Anterior cingulate cortex (tissue), 58 donors: Measurements from ENCODE around the gene CFAP69.

ENCODE experiments used
- DNase-seq, 58 donors: peaks; one replicate each; lab custom pipeline; 2025; lab: John Stamatoyannopoulos, UW

Gene CFAP69

GRCh38 chr7:90269163-90269562, 24.2 kb downstream of the CFAP69 start:
- no peak for DNase-seq

DNA sequence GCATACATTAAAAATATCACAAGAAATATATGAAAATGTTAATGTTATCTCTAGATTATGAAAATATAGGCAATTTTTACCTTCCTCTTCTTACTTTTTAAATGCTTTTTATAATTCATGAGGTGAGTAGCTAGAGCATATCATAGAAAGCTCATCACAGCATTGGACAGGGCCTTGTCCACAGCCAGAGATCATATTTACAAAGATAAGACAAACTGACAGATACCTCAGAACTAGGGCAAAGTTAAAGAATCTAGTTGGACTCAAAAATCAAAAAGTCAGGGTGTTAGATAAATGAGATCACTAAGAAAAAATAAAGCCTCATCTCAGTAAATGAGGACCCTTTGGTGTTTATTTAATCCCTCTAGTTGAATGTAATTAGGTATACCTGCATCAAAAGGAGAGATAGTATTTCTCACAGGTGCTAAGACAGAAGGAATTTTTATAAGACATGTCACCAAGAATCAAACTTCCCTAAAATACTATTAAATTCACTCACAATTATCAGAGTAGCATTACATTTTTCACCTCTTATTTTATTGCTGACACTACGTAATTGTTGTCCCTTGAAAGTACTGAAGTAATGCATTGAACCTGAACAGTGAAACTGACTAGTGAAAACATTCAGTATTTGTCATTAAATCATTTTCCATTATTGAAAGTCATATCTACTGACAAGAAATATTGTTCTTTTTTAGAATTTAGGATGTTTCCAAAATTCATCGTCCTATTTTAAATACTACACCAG, 25.6 kb downstream of the CFAP69 start:
- no peak for DNase-seq

- DNase-seq = no peak
Measured at GRCh38 chr7:90271753-90272152, 26.8 kb downstream of the CFAP69 start.

DNA sequence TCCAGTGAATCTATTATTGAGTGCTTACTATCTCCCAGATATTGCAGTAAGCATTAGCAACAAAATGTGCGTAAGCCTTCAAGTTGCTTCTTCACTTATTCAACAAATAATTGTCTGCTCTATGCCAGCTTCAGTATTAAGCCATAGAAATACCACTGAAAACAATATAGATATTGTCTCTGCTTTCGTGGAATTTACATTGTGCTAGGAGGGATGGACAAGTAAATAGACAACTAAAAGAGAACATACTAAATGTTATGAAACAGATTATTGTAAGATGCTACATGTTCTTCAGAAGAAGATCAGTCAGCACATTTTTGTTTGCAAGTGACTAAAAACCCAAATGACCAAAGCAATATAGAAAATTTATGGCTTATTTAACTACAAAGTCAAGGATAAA, 27.3 kb downstream of the CFAP69 start:
- DNase-seq = no peak

DNA sequence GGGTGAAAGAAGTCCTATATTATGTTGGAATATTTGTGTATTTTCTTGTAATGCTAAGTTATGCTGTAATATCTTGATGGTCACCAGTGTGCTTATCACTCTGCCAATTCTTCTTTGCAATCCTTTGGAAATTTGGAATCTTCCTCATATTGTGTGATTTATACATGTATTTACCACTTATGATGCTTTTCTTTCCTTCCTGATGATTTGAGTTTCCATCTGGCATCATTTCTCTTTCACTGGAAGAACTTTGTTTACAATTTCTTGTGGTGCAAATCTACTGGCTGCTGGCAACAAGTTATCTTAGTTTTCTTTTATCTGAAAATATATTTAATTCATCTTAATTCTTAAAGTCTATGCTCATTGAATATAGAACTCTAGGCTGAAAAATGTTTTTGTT, 29.2 kb downstream of the CFAP69 start:
- no peak for DNase-seq

- no peak for DNase-seq
Measured at GRCh38 chr7:90276033-90276728, 31.2 kb downstream of the CFAP69 start.

- DNase-seq = no peak
Measured at GRCh38 chr7:90288154-90288553, 43.2 kb downstream of the CFAP69 start.

GRCh38 chr7:90290244-90291113, 45.5 kb downstream of the CFAP69 start:
- no peak for DNase-seq

- DNase-seq = peak in 2 of 58 donors; percentile 3 to 4
Measured at GRCh38 chr7:90298145-90299038, 53.4 kb downstream of the CFAP69 start.

DNA sequence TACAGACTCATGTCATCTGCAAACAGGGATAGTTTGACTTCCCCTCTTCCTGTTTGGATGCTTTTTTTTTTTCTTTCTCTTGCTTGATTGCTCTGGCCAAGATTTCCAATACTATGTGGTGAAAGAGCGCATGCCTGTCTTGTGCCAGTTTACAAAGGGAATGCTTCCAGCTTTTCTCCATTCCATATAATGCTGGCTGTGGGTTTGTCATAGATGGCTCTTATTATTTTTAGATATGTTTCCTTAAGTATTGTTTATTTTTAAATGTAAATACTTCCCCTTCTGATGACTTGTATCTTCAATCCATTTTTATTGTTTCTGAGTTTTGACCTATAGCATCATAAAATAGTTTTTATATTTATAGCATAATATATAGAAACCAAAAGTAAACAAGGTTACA, 58.3 kb downstream of the CFAP69 start:
- DNase-seq = no peak

GRCh38 chr7:90309872-90310271, 64.9 kb downstream of the CFAP69 start:
- no peak for DNase-seq

GRCh38 chr7:90311175-90311574, 66.2 kb downstream of the CFAP69 start:
- DNase-seq = no peak

- no peak for DNase-seq
Measured at GRCh38 chr7:90312745-90313144, 67.8 kb downstream of the CFAP69 start.

GRCh38 chr7:90313907-90314306, 68.9 kb downstream of the CFAP69 start:
- no peak for DNase-seq

GRCh38 chr7:90320014-90320413, 75.0 kb downstream of the CFAP69 start:
- DNase-seq = no peak

GRCh38 chr7:90320418-90320800, 75.4 kb downstream of the CFAP69 start:
- no peak for DNase-seq

DNA sequence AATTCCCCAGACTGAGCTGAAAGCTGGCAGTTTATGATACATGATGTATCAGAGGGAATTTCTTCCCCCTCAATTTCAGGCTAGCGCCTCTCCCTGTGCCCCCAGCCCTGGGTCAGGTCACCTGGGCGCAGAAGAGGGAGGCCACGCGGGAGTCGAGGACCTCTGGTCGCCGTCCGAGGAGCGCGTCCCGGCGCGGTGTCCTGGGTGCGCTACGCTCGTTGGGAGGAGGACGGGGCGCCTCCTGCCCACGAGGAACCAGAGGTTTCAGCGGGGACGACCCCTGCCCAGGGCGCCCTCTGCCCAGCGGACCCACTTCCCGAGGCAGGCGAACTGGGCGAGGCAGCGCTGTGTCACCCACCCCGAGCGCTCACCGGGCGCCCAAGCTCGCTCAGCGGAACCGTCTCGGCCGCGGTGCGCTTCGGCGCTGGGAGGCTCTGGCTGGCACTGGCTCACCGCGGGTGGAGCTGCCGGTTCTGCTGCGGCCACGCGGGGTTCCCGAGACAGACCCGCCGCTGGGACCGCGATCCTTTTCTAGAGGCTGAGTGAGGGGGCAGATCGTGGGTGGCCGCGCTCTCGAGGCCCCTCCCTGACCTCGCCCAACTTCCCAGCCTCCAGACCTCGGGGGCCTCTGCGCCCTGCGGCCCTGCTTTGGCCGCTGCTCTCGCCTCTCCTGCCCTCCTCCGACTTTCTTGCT, 76.0 kb downstream of the CFAP69 start, which contains the start of gene FAM237B:
Gene FAM237B, minus strand, starts transcription at position 504 of the 694 bp plus-strand sequence. CDS start 1,556 bp downstream, outside the sequence.
- DNase-seq = peak in 5 of 58 donors; percentile 2 to 22 (median 9)

DNA sequence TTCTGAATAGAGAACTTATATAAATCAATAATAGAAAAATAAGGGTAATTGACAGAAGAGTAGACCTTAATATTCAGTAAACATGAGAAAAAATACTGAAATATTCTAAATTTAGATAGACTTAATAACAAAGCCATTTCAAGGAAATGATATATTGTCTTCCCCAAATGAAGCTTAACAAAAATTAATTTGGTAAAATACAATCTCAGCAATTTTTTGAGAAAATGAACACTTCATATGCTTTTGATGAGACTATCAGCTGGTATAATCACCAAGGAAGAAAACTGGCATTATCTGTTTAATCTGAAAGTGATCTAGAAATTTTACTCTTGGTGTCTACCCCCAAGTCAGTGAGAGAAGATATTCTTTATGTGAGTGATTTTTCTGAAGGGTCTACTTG, 77.9 kb downstream of the CFAP69 start:
- no peak for DNase-seq

DNA sequence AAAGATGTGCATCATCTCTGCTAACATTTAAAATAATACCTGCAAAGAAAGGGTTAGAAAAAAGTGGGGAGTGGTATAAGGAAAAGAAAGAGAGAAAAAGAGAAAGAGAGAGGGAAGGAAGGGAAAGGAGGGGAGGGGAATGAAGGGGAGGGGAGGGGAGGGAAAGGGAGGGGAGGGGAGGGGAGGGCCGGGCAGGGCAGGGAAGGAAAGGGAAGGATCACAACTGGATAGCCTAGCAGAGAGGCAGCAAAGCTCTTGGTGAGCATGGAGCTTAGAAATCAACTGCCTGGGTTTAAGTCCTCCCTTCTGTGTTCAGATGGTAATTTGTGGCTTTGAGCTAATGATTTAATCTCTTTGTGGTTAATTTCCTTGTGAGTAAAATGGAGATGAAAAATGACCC, 81.5 kb downstream of the CFAP69 start:
- DNase-seq = no peak
